Ishikawa (cell line): ENCODE results near the gene INCA1.

Experiments used
- CEBPB ChIP-seq: IDR thresholded peaks from 2 replicates; pipeline ENCODE4 v1.6.1; 2012
- CREB1 ChIP-seq: IDR thresholded peaks from 2 replicates; pipeline ENCODE4 v1.6.1; 2012; ENCODE audit warnings: low read depth
- EGR1 ChIP-seq: IDR thresholded peaks from 2 replicates; pipeline ENCODE4 v1.6.1; 2012
- EP300 ChIP-seq: IDR thresholded peaks from 2 replicates; pipeline ENCODE4 v1.6.1; 2012; ENCODE audit warnings: borderline replicate concordance
- FOXM1 ChIP-seq: IDR thresholded peaks from 2 replicates; pipeline ENCODE4 v1.6.1; 2012; ENCODE audit warnings: low read depth, borderline replicate concordance
- NFIC ChIP-seq: IDR thresholded peaks from 2 replicates; pipeline ENCODE4 v1.6.1; 2012
- RAD21 ChIP-seq: IDR thresholded peaks from 2 replicates; pipeline ENCODE4 v1.6.1; 2012; ENCODE audit warnings: low read depth
- TAF1 ChIP-seq: IDR thresholded peaks from 2 replicates; pipeline ENCODE4 v1.6.1; 2012; ENCODE audit warnings: low read depth, mild to moderate bottlenecking
- TCF12 ChIP-seq: IDR thresholded peaks from 2 replicates; pipeline ENCODE4 v1.6.1; 2012; ENCODE audit warnings: low read depth
- TEAD4 ChIP-seq: IDR thresholded peaks from 2 replicates; pipeline ENCODE4 v1.6.1; 2012
- YY1 ChIP-seq: IDR thresholded peaks from 2 replicates; pipeline ENCODE4 v1.6.1; 2012; ENCODE audit warnings: low read depth
- ZBTB7A ChIP-seq: IDR thresholded peaks from 2 replicates; pipeline ENCODE4 v1.6.1; 2012; ENCODE audit warnings: low read depth
- TF ChIP-seq, protein P1 (sequence below): IDR thresholded peaks from 2 replicates; pipeline ENCODE4 v1.6.1; 2012; ENCODE audit warnings: low read depth, mild to moderate bottlenecking
- TF ChIP-seq, protein P2 (sequence below): IDR thresholded peaks from 2 replicates; pipeline ENCODE4 v1.6.1; 2012
- TF ChIP-seq, protein P3 (sequence below): IDR thresholded peaks from 2 replicates; pipeline ENCODE4 v1.6.1; 2012

INCA1 gene

GRCh38 chr17:4997302-4998026, at the start of gene INCA1, which contains the start of gene KIF1C:
TSS of gene INCA1 (minus strand) at chr17:4997522. CDS start at chr17:4994437, 3,085 bp downstream.
TSS of gene KIF1C (plus strand) at chr17:4997950. CDS start at chr17:5000247, 2,297 bp downstream.
- TF ChIP-seq CEBPB, result no peak
- no peak for TF ChIP-seq EP300
- TF ChIP-seq, protein P1, sequence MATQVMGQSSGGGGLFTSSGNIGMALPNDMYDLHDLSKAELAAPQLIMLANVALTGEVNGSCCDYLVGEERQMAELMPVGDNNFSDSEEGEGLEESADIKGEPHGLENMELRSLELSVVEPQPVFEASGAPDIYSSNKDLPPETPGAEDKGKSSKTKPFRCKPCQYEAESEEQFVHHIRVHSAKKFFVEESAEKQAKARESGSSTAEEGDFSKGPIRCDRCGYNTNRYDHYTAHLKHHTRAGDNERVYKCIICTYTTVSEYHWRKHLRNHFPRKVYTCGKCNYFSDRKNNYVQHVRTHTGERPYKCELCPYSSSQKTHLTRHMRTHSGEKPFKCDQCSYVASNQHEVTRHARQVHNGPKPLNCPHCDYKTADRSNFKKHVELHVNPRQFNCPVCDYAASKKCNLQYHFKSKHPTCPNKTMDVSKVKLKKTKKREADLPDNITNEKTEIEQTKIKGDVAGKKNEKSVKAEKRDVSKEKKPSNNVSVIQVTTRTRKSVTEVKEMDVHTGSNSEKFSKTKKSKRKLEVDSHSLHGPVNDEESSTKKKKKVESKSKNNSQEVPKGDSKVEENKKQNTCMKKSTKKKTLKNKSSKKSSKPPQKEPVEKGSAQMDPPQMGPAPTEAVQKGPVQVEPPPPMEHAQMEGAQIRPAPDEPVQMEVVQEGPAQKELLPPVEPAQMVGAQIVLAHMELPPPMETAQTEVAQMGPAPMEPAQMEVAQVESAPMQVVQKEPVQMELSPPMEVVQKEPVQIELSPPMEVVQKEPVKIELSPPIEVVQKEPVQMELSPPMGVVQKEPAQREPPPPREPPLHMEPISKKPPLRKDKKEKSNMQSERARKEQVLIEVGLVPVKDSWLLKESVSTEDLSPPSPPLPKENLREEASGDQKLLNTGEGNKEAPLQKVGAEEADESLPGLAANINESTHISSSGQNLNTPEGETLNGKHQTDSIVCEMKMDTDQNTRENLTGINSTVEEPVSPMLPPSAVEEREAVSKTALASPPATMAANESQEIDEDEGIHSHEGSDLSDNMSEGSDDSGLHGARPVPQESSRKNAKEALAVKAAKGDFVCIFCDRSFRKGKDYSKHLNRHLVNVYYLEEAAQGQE, result no peak
- TF ChIP-seq ZBTB7A, result peak; percentile 72; the same call in 1 of the 2 replicates
- no peak for TF ChIP-seq EGR1
- TF ChIP-seq RAD21, result no peak
- TF ChIP-seq, protein P2, sequence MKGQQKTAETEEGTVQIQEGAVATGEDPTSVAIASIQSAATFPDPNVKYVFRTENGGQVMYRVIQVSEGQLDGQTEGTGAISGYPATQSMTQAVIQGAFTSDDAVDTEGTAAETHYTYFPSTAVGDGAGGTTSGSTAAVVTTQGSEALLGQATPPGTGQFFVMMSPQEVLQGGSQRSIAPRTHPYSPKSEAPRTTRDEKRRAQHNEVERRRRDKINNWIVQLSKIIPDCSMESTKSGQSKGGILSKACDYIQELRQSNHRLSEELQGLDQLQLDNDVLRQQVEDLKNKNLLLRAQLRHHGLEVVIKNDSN, result no peak
- TF ChIP-seq TCF12, result peak; percentile 46; the same call in 1 of the 2 replicates
- peak; percentile 61; the same call in 1 of the 2 replicates for TF ChIP-seq TAF1
- TF ChIP-seq FOXM1, result no peak
- no peak for TF ChIP-seq TEAD4
- TF ChIP-seq, protein P3, sequence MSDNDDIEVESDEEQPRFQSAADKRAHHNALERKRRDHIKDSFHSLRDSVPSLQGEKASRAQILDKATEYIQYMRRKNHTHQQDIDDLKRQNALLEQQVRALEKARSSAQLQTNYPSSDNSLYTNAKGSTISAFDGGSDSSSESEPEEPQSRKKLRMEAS, result peak; percentile 49
- no peak for TF ChIP-seq YY1
- TF ChIP-seq NFIC, result peak; percentile 40; the same call in 1 of the 2 replicates
- TF ChIP-seq CREB1, result no peak

- TF ChIP-seq EGR1, result no peak
- TF ChIP-seq YY1, result no peak
- TF ChIP-seq, protein P3, result no peak
- no peak for TF ChIP-seq CEBPB
- no peak for TF ChIP-seq TAF1
- no peak for TF ChIP-seq FOXM1
- TF ChIP-seq CREB1, result no peak
- no peak for TF ChIP-seq TCF12
- TF ChIP-seq NFIC, result no peak
- TF ChIP-seq, protein P1, result no peak
- TF ChIP-seq, protein P2, result no peak
Measured at GRCh38 chr17:5045496-5045895, 48.2 kb upstream of the INCA1 start.

GRCh38 chr17:5044630-5045029, 47.3 kb upstream of the INCA1 start:
- no peak for TF ChIP-seq EGR1

- TF ChIP-seq ZBTB7A (no peak), CEBPB (no peak)
Measured at GRCh38 chr17:5043524-5043923, 46.2 kb upstream of the INCA1 start.

- TF ChIP-seq NFIC (no peak), TEAD4 (no peak), EP300 (no peak), YY1 (no peak), ZBTB7A (no peak), EGR1 (no peak), FOXM1 (no peak), CREB1 (no peak), TCF12 (no peak), RAD21 (no peak), TAF1 (no peak), CEBPB (no peak)
- TF ChIP-seq, protein P2, result no peak
- TF ChIP-seq, protein P1, result no peak
- TF ChIP-seq, protein P3, result no peak
Measured at GRCh38 chr17:5042157-5043022, 45.1 kb upstream of the INCA1 start.
